GM21390 (cell line): Measurements from ENCODE around the gene COL27A1.
"Not testable (repeated sequence)": the region's sequence is repeated elsewhere in the genome, so short reads cannot be mapped to it uniquely, and the experiment has no call there.

Experiments used
- ATAC-seq: cut with Tn5 transposase; IDR thresholded peaks from one replicate; pipeline ENCODE4 v1.9.1; 2021; ENCODE audit not compliant: unreplicated experiment

The COL27A1 gene

DNA sequence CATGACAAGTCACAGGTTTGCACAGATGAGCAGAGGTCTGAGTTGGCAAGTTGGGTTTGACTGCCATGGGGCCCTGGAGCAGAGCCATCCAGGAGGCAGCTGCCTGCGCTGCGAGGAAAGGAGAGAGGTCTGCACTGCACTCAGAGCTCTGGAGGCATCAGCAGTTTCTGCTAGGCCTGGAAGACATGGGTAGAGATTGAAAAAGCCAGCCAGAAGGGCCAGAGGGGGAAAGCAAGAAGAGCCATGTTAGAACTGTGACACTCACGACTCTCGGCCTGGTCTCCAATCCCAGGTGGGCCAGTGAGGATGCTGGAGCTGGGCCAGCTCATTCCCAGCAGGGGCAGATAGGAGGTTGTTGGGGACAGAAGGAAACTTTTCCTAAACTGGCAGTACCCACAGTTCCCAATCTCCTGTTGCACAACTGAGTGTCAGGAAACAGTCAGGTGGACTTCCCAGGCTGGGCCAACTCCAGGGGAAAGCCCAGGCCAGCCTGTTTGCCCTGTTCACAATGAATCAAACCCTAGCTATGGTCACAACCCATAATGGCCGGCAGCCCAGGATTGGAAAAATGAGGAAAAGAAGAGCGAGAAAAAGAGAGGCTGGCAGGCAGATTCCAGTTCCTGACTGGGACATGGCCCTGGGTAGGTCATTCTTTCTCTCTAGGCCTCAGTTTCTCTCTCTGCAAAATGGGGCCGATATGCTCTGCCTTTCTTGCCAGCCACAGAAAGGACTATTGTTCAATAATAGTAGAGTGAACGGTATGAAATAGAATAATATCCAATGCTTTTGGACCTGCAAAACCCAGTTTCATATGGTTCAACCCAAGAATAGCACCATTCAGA lies 159.8 kb downstream of the COL27A1 start:
- no peak for ATAC-seq

DNA sequence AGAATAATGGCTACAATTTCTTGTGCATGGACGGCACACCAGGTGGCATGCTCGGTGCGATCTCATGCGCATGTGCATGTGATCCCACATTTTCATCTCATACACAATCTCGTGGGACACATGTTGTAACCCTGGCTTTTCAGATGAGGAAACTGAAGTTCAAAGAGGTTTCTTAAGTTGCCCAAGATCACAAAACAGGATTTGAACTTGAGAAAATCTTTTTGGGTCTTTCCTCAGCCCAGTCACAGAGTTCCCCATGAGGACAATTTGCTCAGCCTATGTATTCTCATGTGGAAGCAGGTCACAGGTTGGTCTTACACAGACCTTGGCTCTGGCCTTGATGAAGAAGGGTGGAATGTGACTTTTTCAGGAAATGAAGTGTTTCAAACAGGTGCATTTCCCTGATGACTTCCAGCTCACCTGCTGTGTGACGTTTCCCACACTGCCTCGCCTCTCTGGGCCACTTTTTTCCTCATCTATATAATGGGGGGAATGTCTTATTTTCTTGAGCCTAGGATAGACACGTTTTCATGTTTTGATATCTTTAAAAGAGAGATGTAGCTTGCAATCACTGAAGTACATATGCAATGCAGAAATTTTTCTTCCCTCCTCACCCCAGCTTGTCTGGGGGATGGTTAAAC lies 160.5 kb downstream of the COL27A1 start:
- no peak for ATAC-seq

DNA sequence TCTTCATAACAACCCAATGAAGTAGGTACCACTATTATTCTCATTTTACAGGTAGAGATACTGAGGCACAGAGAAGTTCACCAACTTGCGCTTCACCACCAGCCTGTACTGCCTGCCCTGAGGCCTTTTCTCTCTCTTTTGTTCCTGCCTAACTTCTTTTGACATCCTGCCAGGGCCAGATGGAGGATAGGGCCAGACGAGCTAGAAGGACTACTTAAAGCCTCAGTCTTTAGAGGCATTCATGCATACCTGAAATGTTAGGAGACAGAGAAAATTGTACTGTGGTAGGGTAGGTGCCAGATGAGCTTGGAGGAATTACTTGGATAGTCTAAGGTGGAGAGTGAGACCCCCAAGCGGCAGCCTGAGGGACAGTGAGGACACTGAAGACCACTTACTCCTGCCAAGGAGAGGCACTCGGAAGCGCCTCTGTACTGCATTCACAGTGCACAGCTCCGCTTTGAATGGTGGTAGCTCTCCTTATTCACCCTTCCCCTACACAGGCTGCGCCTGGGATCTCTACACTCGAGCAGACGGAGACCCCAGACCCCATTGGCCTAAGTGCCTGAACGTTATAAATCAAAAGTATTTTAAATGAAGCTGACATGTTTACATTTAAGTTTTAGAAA lies 161.4 kb downstream of the COL27A1 start:
- no peak for ATAC-seq

DNA sequence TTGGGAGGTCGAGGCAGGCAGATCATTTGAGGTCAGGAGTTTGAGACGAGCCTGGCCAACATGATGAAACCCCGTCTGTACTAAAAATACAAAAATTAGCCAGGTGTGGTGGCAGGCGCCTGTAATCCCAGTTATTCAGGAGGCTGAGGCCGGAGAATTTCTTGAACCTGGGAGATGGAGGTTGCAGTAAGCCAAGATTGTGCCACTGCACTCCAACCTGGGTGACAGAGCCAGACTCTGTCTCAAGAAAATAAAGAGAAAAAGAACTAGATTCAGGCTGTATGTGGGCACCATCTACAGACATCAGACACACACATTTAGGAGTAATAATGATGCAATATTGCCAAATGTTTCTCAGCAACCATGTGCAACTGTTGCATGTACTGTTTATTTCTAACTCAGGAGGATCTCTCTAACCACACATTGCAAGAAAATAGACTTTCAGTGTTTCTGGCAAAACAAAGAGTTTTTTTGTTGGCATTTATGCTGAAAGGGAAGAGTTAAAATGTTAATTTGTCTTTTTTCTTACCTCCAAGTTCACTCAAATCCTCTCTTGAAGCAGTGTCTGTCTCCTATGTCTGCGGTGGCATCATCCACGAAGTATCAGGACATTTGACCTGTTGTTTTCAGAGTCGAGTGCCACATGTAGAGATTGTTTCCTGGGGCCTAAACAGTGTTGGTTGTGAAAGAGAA lies 162.5 kb downstream of the COL27A1 start:
- ATAC-seq: no peak

DNA sequence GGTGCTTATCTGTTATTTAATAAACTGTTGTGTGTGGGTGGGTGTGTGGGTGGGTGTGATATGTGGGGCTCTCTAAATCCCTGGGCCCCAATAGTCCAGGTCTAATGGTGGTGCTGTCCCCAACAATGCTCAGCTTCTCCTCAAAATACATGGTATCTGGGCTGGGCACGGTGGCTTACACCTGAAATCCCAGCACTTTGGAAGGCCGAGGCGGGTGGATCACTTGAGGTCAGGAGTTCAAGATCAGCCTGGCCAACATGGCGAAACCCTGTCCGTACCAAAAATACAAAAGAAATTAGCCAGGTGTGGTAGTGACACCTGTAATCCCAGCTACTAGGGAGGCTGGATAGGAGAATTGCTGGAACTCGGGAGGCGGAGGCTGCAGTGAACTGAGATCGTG lies 163.1 kb downstream of the COL27A1 start:
- no peak for ATAC-seq

DNA sequence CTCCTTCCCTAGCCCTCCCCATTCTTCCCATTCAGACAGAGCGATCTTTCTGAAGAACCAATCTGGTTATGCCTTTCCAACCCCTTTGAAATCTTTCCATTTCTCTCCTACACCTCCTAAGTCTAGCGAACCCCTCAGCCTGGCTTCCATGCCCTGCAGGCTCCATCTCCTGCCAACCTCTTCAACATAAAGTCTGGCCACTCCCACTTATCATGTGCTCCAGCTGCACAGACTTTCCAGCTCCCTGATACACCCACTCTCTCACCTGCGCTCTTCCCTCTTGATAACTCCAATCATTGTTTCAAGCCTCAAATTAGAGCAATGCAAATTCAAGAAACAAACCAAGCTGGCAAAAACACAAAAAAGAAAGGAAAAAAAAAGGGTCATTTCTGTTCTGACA lies 163.8 kb downstream of the COL27A1 start:
- ATAC-seq: no peak

DNA sequence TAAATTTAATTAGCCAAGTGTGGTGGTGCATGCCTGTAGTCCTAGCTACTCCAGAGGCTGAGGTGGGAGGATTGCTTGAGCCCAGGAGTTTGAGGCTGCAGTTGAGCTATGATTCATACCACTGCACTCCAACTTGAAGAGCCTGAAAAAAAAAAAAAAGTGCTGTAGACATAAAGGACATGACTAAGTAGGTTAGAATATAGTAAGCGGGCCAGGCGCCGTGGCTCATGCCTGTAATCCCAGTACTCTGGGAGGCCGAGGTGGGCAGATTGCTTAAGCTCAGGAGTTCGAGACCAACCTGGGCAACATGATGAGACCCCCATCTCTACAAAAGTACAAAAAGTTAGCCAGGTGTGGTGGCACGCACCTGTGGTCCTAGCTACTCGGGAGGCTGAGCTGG lies 165.4 kb downstream of the COL27A1 start:
- not testable (repeated sequence) for ATAC-seq

DNA sequence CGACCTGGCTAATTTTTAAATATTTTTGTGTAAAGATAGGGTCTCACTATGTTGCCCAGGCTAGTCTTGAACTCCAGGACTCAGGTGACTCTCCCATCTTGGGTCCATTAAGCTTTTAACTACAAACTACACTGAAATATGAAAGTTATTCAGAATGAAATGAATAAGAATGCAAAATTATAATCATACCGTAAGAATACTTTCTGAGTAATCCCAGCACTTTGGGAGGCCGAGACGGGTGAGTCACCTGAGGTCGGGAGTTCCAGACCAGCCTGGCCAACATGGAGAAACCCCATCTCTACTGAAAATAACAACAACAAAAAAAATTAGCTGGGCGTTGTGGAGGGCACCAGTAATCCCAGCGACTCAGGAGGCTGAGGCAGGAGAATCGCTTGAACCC lies 166.4 kb downstream of the COL27A1 start:
- no peak for ATAC-seq

DNA sequence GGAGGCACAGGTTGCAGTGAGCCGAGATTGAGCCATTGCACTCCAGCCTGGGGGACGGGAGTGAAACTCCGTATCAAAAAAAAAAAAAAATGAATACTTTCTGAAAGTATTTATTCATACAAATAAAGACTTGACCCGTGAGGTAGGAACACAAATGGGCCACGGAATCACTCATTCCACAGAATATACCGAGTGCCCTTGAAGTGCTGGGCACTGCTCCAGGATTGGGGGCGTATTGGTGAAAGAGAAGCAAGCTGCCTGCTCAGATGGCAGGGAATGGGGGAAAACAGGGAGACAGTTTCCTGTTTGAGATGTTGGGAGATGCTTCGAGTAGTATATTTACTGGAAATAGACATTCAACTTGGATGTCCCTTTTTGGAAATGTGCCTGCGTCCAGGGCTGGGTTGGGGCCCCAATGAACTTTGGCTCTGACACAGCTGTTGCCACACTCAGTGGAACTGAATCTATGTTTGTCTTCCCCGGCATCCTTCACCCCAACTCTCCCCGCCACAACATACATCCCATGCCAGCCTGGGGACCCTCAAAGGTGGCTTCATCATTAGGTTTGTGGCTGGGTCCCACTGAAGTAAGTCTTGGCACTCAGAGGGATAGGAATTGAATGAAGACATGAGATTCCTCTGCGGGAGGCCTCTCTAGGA lies 167.0 kb downstream of the COL27A1 start:
- ATAC-seq: not testable (repeated sequence)

DNA sequence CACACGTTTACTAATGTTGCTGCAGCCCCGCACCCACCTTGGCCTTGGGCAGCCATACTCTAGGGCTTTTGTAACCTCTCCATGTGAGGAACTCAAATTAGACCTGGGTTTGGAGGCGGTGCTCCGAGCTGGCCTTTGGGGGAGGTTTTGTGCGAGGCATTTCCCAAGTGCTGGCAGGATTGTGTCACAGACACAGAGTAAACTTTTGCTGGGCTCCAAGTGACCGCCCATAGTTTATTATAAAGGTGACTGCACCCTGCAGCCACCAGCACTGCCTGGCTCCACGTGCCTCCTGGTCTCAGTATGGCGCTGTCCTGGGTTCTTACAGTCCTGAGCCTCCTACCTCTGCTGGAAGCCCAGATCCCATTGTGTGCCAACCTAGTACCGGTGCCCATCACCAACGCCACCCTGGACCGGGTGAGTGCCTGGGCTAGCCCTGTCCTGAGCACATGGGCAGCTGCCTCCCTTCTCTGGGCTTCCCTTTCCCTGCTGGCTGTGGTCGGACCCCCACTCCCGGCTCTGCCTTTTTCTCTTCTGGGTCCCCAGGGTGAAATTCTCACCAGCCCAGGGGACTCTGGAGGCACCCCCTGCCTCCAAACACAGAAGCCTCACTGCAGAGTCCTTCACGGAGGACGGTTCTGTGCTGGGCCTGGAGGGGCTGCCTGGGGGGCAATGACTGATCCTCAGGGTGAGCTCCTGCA lies 167.6 kb downstream of the COL27A1 start, which contains the start of gene ORM1:
ORM1 (plus strand) TSS at position 268 of the 701 bp plus-strand sequence; CDS start at position 304, 36 bp downstream.
- not testable (repeated sequence) for ATAC-seq

DNA sequence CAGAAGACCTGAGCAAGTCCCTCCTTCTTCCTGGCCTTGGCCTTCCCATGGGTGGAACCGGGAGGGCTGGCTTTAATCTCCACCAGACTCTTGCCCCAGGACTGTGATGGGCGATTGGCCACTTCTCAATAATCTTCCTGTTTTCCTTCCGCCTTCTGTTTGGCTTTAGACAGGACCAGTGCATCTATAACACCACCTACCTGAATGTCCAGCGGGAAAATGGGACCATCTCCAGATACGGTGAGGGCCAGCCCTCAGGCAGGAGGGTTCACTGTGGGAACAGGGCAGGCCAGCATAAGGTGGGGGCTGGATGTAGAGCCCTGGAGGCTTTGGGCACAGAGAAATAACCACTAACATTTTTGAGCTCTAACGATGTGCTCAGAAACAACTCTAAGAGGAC lies 168.5 kb downstream of the COL27A1 start:
- ATAC-seq: not testable (repeated sequence)

DNA sequence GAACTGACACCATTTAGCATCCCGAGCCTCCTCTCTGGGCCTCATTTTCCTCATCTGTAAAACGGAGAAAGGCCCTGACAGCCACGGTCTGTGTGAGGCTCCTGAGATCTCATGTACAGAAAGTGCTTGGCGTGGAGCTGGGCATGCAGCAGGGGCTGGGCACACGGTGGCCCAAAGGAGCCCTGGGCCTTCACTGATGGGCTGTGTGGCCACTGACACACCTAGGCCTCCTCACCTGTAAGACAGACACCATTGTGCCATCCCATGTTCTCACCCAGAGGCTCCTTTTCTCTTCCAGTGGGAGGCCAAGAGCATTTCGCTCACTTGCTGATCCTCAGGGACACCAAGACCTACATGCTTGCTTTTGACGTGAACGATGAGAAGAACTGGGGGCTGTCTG lies 169.2 kb downstream of the COL27A1 start:
- ATAC-seq: no peak

DNA sequence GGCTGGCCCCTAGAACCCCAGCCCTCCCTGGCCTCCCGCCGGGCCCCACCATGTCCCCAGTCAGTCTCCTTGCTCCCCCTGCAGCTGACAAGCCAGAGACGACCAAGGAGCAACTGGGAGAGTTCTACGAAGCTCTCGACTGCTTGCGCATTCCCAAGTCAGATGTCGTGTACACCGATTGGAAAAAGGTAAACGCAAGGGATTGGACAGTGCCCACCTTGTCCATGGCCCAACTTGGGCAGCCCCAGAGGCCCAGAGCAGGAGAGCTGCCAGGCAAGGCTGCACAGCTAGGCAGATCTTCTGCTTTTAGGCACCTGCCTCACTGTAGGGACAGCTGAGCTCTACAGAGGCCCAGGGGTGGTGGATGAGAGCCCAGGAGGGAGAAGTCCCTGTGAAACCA lies 169.6 kb downstream of the COL27A1 start:
- not testable (repeated sequence) for ATAC-seq

DNA sequence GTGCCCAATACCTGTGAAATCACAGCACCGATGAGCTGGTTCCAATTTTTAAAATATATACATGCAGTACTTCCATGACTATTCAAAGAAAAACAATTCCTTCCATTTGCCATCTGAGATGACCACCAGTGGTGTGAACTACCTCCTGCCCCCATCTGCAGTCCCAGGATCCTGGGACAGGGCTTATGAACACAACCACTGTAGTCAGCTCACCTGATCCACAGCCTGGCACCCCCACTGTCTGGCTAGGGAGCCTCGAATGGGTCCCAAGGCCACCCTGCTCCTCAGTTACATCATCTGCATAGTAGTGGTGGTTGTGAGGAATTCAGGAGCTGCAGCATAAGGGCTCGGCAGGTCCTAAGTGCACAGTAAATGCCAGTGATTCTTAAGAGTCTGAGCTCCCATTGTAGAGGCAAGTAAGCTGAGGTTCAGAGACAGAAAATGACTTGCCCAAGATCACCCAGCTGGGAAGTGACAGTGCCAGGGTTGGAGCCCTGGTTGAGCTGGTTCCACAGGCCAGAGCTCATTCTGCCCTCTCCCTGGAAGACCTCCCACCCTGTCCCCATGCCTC lies 170.4 kb downstream of the COL27A1 start:
- not testable (repeated sequence) for ATAC-seq

DNA sequence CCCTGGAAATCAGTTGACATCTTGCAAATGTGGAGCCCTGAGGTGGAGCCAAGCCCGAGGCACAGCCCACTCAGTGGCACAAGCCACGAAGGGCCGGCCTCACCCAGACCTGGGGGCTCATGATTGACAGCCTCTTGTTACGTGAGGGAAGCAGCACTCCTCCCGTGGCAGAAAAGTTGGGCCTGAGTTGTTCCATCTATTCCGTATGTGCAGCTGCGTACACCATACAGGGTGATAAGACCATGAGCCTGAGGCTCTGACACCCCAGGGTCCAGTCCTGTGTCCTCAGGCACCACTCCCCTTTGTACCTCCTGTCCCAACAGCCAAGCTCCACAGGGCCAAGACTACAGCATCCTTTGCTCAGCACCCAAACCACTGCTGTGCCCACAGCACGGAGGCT lies 172.4 kb downstream of the COL27A1 start:
- ATAC-seq: no peak

DNA sequence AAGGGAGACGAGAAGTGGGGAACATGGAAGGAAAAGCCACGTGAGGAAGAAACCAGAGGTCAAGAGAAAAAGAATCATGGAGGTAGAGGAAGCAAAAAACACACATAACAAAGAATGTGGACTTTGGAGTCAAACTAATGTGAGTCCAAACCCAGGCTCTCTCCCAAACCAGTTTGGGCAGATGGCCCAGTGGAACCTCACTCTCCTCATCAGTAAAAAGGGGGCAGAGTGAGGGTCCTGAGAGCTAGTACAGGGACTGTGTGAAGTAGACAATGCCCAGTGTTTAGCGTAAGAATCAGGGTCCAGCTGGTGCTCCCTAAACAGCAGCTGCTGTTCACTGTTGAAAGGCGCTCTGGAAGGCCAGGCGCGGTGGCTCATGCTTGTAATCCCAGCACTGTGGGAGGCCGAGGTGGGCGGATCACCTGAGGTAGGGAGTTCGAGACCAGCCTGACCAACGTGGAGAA lies 173.1 kb downstream of the COL27A1 start:
- not testable (repeated sequence) for ATAC-seq

DNA sequence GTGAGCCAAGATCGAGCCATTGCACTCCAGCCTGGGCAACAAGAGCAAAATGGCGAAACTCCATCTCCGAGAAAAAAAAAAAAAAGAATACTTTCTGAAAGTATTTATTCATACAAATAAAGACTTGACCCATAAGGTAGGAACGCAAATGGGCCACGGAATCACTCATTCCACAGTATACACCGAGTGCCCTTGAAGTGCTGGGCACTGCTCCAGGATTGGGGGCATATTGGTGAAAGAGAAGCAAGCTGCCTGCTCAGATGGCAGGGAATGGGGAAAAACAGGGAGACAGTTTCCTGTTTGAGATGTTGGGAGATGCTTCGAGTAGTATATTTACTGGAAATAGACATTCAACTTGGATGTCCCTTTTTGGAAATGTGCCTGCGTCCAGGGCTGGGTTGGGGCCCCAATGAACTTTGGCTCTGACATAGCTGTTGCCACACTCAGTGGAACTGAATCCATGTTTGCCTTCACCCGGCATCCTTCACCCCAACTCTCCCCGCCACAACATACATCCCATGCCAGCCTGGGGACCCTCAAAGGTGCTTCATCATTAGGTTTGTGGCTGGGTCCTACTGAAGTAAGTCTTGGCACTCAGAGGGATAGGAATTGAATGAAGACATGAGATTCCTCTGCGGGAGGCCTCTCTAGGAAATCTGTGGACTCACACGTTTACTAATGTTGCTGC lies 173.7 kb downstream of the COL27A1 start:
- ATAC-seq: not testable (repeated sequence)

DNA sequence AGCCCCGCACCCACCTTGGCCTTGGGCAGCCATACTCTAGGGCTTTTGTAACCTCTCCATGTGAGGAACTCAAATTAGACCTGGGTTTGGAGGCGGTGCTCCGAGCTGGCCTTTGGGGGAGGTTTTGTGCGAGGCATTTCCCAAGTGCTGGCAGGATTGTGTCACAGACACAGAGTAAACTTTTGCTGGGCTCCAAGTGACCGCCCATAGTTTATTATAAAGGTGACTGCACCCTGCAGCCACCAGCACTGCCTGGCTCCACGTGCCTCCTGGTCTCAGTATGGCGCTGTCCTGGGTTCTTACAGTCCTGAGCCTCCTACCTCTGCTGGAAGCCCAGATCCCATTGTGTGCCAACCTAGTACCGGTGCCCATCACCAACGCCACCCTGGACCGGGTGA lies 174.3 kb downstream of the COL27A1 start, which contains the start of gene ORM2:
ORM2 (plus strand) TSS at position 245 of the 398 bp plus-strand sequence; CDS start at position 281, 36 bp downstream.
- ATAC-seq: not testable (repeated sequence)

DNA sequence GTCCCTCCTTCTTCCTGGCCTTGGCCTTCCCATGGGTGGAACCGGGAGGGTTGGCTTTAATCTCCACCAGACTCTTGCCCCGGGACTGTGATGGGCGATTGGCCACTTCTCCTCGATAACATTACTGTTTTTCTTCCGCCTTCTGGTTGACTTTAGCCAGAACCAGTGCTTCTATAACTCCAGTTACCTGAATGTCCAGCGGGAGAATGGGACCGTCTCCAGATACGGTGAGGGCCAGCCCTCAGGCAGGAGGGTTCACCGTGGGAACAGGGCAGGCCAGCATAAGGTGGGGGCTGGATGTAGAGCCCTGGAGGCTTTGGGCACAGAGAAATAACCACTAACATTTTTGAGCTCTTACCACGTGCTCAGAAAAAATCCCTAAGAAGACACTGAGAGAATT lies 175.3 kb downstream of the COL27A1 start:
- ATAC-seq: no peak
